T-helper 2 cell treated with Interferon-gamma antibody and Interleukin-4, amounts not matched to agents 5 μg/mL and 100 μg/mL, for 36 hours (primary cell): ENCODE results near the gene TBL1X.
"Not testable (repeated sequence)": the region's sequence is repeated elsewhere in the genome, so short reads cannot be mapped to it uniquely, and the experiment has no call there.

Source experiments
- DNase-seq: peaks from one replicate; pipeline ENCODE4 v3.0.0; 2021; ENCODE audit warnings: low spot score
- H3K27ac Mint-ChIP-seq: one replicate; pipeline ENCODE4 v1.8.0; 2021; ENCODE audit warnings: mild to moderate bottlenecking, mixed read lengths
- H3K27me3 Mint-ChIP-seq: one replicate; pipeline ENCODE4 v1.8.0; 2021; ENCODE audit warnings: low read depth, mixed read lengths
- H3K36me3 Mint-ChIP-seq: one replicate; pipeline ENCODE4 v1.8.0; 2021; ENCODE audit warnings: low read depth, mixed read lengths
- H3K4me1 Mint-ChIP-seq: one replicate; pipeline ENCODE4 v1.8.0; 2021; ENCODE audit warnings: low read depth, mixed read lengths
- H3K4me3 Mint-ChIP-seq: one replicate; pipeline ENCODE4 v1.8.0; 2022; ENCODE audit warnings: mild to moderate bottlenecking, moderate library complexity, mixed read lengths
- H3K9me3 Mint-ChIP-seq: one replicate; pipeline ENCODE4 v1.8.0; 2021; ENCODE audit warnings: mixed read lengths

The TBL1X gene

DNA sequence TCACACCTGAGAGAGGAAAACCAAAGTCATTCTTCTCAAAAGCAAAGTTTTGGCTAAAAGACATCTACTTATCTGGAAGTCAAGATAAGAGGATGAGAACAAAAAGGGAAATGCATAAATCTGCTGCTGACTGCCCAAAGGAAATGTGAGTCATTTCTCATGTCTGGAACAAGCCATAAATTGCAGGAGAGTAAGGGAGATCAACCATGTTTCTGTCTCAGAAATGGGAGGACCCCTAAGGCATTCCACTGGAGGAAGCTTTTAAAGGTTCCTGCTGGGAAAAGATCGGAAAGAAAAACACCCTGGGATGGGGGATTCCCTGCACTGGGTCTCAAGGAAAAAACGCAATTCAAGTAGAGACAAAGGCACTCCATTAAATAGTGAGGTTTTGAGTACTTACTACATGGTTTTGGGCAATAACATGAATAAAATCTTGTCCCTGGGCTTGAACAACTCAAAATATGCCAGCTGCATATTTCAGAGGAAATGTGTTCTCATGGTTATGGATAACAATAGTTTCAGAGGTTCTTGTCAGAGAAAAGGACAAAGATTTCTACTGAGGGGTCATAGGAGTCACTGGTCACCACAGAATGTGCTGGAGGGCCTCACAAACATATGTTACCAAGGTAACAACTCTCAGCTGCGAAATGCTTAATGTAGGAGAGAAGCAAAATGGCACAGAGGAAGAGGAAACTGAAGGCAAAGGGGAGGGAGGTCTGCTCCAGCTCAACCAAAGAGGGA, 281.5 kb downstream of the TBL1X start:
- H3K27me3 Mint-ChIP-seq: no peaks in the 10 kb centered on the region
- peaks cover 6% of the 10 kb centered on the region for H3K9me3 Mint-ChIP-seq
- peaks cover 6% of the 10 kb centered on the region for H3K36me3 Mint-ChIP-seq
- DNase-seq: no peak
- no peak overlapping the region for H3K27ac Mint-ChIP-seq
- no peak overlapping the region for H3K4me3 Mint-ChIP-seq
- H3K4me1 Mint-ChIP-seq: peaks cover 13% of the 10 kb centered on the region

DNA sequence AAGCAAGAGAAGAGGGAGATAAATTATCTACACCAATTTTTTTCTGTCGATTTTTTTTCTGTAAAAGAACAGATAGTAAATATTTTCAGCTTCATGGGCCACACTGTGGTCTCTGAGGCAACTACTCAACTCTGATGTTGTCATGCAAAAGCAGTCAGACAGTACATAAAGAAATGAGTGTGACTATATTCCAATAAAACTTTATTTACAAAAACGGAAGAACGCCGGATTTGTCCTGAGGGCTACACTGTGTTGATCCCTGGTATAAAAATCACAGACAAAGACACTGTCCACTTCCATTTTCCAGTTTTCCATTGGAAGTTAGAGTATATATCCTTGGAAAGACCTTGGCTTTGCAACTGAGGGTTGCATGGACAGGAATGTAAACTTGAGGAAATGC, 282.8 kb downstream of the TBL1X start:
- H3K27ac Mint-ChIP-seq: no peak overlapping the region
- H3K4me3 Mint-ChIP-seq: no peak overlapping the region
- peaks cover 13% of the 10 kb centered on the region for H3K4me1 Mint-ChIP-seq
- H3K27me3 Mint-ChIP-seq: no peaks in the 10 kb centered on the region
- DNase-seq: no peak
- H3K9me3 Mint-ChIP-seq: peaks cover 6% of the 10 kb centered on the region
- peaks cover 6% of the 10 kb centered on the region for H3K36me3 Mint-ChIP-seq

- Mint-ChIP-seq H3K9me3 (peaks cover 6% of the 10 kb centered on the region), H3K4me1 (peaks cover 13% of the 10 kb centered on the region), H3K4me3 (no peak overlapping the region), H3K27me3 (no peaks in the 10 kb centered on the region), H3K27ac (no peak overlapping the region), H3K36me3 (peaks cover 6% of the 10 kb centered on the region)
- DNase-seq: no peak
Observed at GRCh38 chrX:9749146-9749692, 284.4 kb downstream of the TBL1X start.

DNA sequence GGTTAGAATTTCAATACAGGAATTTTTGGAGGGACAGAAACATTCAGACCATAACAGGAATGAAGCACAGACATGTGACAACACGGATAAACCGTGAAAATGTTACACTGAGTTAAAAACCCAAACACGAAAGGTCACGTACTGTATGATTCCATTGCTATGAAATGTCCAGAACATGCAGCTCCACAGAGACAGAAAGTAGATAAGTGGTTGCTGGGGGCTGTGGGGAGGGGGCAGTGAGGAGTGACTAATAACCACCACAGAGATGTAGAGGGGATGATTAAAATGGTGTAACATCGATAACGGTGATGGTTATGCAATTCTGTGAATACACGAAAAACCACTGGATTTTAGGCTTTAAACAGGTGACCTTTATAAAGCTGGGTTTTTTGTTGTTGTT, 292.5 kb downstream of the TBL1X start:
- Mint-ChIP-seq H3K4me1 (no peaks in the 10 kb centered on the region), H3K27me3 (peaks cover under 1% of the 10 kb centered on the region), H3K27ac (no peak overlapping the region), H3K9me3 (no peaks in the 10 kb centered on the region), H3K36me3 (no peaks in the 10 kb centered on the region), H3K4me3 (no peak overlapping the region)
- DNase-seq: no peak

GRCh38 chrX:9758021-9758638, 293.3 kb downstream of the TBL1X start:
- Mint-ChIP-seq H3K36me3 (no peaks in the 10 kb centered on the region), H3K27me3 (peaks cover 4% of the 10 kb centered on the region), H3K4me1 (no peaks in the 10 kb centered on the region), H3K4me3 (no peak overlapping the region), H3K27ac (no peak overlapping the region), H3K9me3 (no peaks in the 10 kb centered on the region)
- DNase-seq: no peak

DNA sequence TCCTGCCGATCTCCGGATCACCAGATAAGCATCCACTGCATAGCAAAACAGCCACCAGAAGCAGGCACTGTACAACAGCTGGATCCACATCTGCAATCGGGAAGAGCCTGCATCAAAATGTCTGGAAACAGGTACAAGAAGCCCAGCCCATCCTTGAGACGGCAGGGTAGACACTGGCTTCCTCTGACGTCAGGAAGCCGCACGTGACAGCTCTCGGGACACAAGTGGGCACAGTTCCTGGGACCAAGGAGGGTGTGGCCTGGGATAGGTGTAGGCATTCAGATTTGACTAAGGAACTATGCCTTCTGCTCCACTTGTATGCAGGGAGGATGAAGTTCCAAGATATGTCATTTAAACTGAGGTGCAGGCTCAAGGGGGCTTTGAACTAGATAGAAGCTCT, 294.5 kb downstream of the TBL1X start:
- H3K36me3 Mint-ChIP-seq: no peaks in the 10 kb centered on the region
- no peaks in the 10 kb centered on the region for H3K9me3 Mint-ChIP-seq
- H3K27me3 Mint-ChIP-seq: peaks cover 7% of the 10 kb centered on the region
- no peak for DNase-seq
- H3K4me1 Mint-ChIP-seq: no peaks in the 10 kb centered on the region
- no peak overlapping the region for H3K27ac Mint-ChIP-seq
- no peak overlapping the region for H3K4me3 Mint-ChIP-seq

DNA sequence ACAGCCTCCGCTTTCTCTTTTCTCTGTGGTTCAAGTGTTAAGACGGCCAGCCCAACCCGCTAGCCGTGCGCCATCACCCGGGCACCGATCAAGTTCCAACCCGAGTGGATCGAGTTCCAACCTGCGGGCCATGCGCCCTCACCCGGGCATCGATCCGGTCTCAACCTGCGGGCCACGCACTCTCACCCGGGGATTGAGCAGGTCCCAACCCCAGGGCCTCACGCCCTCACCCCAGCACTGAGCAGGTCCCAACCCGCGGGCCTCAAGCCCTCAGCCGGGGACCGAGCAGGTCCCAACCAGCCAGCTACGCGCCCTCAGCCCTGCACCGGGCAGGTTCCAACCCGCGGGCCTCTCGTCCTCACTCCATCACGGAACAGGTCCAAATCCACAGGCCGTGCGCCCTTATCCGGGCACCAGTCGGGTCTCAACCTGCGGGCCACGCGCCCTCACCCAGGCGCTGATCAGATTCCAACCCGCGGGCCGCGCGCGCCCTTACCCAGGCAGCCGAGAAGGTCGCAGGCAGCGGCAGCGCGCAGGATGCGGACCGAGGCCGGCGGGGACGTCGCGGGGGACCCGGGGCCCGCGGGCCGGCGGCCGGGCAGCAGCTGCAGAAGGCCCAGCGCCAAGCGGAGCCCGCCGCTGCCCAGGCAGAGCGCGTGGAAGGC, 300.3 kb downstream of the TBL1X start:
- Mint-ChIP-seq H3K4me3 (no peak overlapping the region), H3K27ac (no peak overlapping the region), H3K36me3 (no peaks in the 10 kb centered on the region), H3K4me1 (no peaks in the 10 kb centered on the region), H3K27me3 (peaks cover 21% of the 10 kb centered on the region), H3K9me3 (no peaks in the 10 kb centered on the region)
- no peak for DNase-seq

GRCh38 chrX:9765737-9766097, 300.9 kb downstream of the TBL1X start, which contains the start of gene GPR143:
Gene GPR143, minus strand, starts transcription at chrX:9765847. Its CDS starts 30 bp downstream, at chrX:9765817.
- no peak for DNase-seq
- no peaks in the 10 kb centered on the region for H3K9me3 Mint-ChIP-seq
- no peak within 1 kb of the TSS for H3K27ac Mint-ChIP-seq
- H3K4me3 Mint-ChIP-seq: no peak within 1 kb of the TSS
- no peaks in the 10 kb centered on the region for H3K36me3 Mint-ChIP-seq
- H3K27me3 Mint-ChIP-seq: peaks cover 21% of the 10 kb centered on the region
- H3K4me1 Mint-ChIP-seq: no peaks in the 10 kb centered on the region

DNA sequence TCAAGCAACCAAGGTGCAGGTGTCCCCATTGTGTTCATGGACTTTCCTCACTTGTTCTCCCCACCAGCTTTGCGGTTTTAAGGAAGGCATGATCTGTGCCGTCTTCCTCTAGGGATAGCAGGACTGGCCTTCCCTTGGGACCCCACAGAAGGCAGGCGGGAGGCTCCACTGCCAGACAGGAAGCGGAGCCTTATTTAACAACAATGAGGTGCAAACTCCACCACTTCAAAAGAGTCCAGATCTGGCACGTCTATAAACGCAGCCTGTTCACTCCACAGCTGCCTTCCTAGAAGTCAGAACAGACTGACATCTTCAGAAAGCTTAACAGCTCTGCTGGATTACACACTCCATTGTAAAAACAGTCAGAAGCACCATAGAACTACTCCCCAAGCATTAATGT, 302.5 kb downstream of the TBL1X start:
- Mint-ChIP-seq H3K36me3 (no peaks in the 10 kb centered on the region), H3K4me1 (no peaks in the 10 kb centered on the region), H3K9me3 (no peaks in the 10 kb centered on the region), H3K27me3 (peaks cover 21% of the 10 kb centered on the region), H3K27ac (no peak overlapping the region), H3K4me3 (no peak overlapping the region)
- DNase-seq: no peak

GRCh38 chrX:9768321-9768839, 303.5 kb downstream of the TBL1X start:
- not testable (repeated sequence) for H3K9me3 Mint-ChIP-seq, H3K4me1 Mint-ChIP-seq, DNase-seq, H3K27ac Mint-ChIP-seq, H3K36me3 Mint-ChIP-seq, H3K4me3 Mint-ChIP-seq
- peaks cover 17% of the 10 kb centered on the region for H3K27me3 Mint-ChIP-seq

DNA sequence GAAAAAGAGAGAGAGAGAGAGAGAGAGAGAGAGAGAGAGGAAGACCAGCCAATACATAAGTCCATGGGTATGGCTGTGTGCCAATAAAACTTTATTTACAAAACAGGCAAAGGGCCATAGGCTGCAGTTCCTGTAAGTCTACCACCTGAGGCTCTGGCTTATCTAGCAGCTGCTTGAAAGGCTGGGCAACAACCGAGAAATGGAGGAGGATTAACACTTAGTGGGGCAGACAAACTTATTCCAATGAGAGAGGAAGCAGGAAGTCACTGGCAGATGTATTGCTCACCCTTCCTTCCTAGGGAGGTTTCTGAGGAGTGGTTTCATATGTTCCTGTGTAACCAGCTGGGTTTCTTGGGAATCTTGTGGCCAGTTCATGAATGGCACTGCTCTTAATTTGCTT, 305.5 kb downstream of the TBL1X start:
- peaks cover 20% of the 10 kb centered on the region for H3K27me3 Mint-ChIP-seq
- no peaks in the 10 kb centered on the region for H3K36me3 Mint-ChIP-seq
- no peaks in the 10 kb centered on the region for H3K9me3 Mint-ChIP-seq
- DNase-seq: no peak
- H3K4me3 Mint-ChIP-seq: no peak overlapping the region
- H3K27ac Mint-ChIP-seq: no peak overlapping the region
- no peaks in the 10 kb centered on the region for H3K4me1 Mint-ChIP-seq

DNA sequence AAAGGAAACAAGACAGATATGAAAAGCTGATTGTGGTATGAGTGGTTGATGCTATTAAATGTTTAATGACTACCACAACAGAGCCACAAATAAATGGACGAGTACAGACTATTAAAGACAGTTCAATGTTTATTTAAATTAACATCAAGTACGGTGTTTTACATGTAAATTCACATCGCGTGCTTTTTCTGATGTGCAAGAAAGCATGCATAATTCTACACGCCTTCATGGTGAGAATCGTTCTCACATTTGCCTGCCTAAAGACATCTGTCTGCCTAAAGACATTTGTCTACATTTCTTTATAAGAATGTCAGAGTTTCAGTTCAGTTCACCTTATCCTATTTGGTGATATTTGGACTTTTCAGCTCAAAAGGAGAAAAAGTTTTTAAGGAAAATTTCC, 308.1 kb downstream of the TBL1X start:
- Mint-ChIP-seq H3K4me3 (no peak overlapping the region), H3K27ac (no peak overlapping the region), H3K27me3 (peaks cover 18% of the 10 kb centered on the region), H3K4me1 (no peaks in the 10 kb centered on the region), H3K36me3 (no peaks in the 10 kb centered on the region), H3K9me3 (no peaks in the 10 kb centered on the region)
- no peak for DNase-seq

DNA sequence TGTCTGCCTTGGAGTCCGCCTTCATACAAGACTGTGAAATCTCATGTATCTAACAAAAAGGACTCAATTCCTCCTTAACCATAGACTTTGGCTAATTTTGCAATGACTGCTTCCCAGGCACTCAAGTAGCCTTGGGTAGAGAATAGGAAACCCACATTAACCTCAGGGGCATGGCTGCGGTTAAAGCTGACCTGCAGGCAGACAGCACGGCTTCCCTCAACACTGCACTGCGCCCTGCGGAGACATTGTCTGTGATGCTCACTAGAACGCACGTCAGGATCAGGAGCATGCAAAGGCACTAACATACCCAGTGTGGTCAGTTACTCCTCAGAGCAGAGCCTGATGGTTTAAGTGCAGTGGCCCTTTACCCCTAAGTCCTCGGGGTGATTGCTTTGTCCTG, 311.1 kb downstream of the TBL1X start:
- DNase-seq: no peak

GRCh38 chrX:9781941-9782340, 317.1 kb downstream of the TBL1X start:
- no peaks in the 10 kb centered on the region for H3K4me1 Mint-ChIP-seq
- no peak overlapping the region for H3K4me3 Mint-ChIP-seq
- H3K27ac Mint-ChIP-seq: no peak overlapping the region
- peaks cover 23% of the 10 kb centered on the region for H3K27me3 Mint-ChIP-seq
- H3K9me3 Mint-ChIP-seq: no peaks in the 10 kb centered on the region
- DNase-seq: no peak
- no peaks in the 10 kb centered on the region for H3K36me3 Mint-ChIP-seq

More for the DNA sequence above, 311.1 kb downstream of the TBL1X start:
- H3K27me3 Mint-ChIP-seq: peaks cover 16% of the 10 kb centered on the region
- H3K4me1 Mint-ChIP-seq: no peaks in the 10 kb centered on the region
- no peaks in the 10 kb centered on the region for H3K9me3 Mint-ChIP-seq
- no peak overlapping the region for H3K27ac Mint-ChIP-seq
- no peak overlapping the region for H3K4me3 Mint-ChIP-seq
- no peaks in the 10 kb centered on the region for H3K36me3 Mint-ChIP-seq
